ENCODE data around the gene TBRG4.

TBRG4 gene

DNA sequence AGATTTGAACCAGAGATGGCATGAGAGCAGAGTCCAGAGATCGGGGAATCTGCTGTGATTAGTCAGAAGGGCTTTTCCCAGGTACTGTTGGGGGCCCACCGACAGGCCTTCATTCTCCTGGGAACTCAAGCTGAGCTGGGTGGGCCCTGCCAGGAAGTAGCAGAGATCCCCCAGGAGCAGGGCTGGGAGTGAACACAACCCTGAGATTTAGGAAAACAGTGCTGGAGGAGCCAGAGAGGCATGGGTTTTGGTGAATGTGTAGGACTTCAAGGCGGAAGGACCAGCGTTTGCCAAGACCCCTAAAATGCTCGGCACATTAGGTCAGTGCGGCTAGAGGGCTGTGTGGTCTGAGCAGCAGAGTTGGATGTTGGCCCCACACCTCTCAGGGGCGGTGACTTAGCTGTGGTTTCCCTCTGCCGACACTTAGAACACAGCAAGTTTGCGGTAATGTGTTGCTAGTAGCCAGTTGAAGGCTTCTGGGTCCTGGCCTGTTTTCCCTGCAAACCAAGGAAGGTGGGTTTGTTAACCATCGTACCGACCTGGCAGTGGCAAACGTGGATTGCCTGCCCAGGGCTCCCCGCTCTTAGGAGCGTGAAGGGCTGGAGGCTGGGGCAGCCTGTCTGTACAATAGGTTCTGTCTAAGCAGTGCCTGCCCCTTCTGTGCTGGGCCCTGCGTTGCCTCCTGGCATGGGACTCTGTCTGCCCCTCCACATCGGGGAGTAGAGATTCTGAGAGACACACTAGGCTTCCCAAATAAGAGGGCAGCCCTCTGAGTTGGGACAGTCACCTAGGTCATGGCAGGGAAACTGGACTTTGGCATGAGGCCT is 36.8 kb downstream of the TBRG4 start:
- no peak for DNase-seq

DNA sequence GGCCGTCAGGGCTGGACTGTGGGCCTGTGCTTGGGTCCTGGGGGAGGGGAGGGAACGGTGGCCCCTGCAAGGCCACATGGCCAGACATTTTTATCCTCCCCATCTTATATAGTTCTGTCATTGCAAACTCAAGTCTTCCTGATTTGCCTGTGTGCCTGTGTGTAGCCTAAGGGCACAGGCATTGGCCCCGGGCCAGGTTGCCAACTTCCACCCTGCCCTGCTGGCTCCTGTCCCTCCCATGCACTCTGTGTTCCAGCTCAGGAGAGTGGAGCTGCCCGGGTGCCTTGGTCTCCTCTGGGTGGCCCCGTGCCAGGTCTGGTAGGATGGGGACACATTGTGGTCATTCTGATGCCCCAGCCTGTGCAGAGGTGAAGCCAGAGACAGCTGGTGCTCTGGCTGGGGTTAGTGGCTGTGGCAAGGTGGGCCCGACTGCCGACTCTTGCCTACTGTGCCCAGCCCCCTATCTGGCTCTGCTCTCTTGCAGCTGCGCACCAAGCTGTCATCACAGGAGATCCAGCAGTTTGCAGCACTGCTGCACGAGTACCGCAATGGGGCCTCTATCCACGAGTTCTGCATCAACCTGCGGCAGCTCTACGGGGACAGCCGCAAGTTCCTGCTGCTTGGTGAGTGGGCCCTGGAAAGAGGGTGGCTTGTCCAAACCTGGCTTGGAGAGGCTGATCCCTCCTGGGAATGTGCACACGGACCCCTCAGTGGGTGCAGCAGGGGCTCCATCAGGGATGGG is 37.5 kb downstream of the TBRG4 start:
- DNase-seq, result peak in 5 of 14 donors; percentile 21 to 47 (median 35)

DNA sequence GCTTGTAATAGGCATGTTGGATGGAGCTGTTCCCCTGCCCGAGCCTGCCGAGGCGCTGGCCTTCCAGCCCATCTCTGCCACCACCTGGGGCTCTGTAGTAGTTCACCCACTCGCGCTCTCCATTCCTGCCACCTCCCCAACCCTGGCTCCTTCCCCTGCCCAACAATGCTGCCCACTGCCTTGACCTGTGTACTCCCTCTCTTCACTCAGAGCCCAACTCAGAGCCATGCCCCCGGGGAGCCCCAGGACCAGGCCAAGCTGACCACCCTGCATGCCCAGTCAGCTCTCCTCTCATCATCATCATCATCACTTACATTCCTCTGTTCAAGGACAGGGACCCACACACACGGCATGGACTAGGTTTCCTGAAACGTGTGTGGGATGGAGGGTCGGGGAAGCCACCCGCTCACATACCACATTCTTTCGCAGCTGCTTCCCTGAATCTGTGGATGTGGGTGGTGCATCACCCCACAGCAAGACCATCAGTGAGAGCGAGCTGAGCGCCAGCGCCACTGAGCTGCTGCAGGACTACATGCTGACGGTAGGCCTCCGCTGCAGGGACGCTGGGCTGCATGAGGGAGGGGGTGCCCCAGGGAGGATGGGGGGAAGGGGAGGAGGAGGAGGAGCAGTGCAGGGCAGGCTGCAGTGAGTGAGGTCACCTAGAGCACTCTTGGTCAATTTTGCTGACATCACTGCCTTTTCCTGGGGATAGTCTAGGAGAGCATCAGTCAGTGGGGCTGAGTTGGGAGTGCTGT is 38.3 kb downstream of the TBRG4 start:
- peak in 2 of 14 donors; percentile 20 to 39 for DNase-seq

DNA sequence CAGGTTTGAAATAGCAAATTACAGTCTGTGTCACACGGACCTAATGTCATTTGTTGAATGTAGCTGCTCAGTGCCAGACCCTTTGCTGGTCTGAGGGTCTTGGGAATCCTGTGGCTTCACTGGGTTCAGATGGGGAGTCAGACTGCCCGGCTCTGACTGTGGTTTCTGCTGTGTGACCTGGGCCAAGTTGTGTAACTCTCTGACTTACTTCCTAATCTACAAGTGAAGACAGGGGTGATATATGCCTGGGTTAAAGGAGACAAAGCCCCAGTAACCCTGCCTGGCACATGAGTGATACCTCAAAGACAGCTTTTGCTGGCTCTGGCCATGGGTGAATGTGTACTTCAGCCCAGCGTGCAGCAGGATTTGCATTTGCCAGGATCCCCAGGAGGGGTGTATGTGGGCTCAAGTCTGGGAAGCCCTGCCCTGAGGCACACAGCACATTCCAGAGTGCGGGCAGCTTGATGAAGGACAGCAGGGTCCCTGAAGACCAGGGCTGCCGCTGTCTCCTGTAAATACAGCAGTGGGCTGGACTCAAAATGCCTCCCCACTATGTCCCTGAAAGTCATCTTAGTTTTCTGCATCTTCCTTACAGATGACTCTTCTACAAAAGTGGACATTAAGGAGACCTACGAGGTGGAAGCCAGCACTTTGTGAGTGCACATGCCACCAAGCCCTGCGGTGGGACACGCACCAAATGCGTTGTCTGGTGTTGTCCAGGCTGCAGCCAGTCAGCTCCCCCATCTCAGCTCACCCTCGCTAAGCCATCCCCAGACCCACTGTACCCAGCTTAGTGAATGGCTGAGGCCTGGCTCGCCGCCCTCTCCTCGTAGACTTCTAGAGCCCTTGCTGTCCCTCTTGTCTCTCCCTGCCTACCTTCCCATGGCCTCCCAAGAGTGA is 39.1 kb downstream of the TBRG4 start:
- DNase-seq, result no peak

DNA sequence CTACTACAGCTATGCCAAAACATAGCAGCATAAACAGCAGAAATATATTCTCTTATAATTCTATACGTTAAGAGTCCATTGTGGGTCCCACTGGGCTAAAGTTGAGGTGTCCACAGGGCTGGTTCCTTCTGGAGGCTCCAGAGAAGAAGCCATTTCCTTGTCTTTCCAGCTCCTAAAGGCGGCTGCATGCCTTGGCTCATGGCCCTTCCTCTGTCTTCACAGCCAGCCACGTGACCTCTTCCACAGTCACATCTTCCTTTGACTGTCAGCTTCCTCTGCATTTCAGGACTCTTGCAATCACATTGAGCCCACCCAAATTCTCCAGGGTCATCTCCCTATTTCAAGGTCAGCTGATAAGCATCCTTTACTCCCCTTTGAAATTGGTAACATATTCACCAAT is 40.0 kb downstream of the TBRG4 start:
- no peak for DNase-seq

DNA sequence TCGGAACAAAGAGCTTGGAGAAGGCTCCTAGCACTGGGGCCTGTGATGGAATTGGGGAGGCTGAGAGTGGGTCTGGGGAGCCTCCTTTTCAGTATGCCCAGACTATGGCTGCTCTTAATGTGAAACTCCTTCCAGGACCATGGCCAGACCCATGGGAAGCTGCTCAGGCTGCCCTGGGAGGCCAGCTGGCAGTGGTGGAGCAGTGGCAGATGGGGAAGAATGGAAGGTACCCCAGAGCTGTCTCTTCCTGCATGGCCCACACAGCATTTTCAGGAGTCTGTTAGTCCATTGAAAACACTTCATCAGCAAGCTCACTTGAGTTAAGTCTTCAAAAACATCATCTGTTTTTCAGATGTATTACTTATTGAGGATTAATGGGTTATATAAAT is 41.2 kb downstream of the TBRG4 start:
- DNase-seq, result peak in 1 of 14 donors; percentile 66

DNA sequence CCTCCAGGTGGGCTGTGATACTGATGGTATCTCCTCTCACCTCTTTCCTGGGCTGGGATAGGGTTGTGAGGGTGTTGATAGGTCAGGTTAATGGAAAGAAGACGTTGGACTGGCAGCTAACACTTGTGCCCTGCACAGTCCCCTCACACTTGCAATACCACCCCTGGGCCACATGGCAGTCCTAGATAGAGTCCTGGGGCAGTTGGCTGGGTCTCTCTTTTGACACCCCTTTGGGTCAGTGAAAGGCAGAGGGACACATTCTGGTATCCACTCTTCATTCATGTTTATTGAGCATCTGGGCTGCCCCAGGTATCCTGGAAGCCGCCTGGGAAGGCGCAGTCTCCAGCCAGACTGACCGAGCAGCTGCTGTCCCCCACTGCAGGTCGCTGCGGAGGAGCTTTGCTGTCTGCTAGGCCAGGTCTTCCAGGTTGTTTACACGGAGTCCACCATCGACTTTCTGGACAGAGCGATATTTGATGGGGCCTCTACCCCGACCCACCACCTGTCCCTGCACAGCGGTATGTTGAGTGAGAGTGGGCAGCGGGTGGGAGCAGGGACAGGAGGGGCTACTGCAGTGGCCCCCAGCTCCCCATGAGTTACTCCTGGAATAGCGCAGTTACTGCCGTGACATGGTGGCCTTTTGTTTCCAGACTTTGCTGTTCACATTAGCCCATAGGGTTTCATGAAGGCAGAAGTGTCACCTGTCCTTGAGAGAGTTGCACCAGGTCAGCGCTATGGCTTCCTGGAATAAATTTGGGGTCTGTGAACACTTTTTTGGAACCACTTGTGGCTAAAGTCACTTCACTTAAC is 41.8 kb downstream of the TBRG4 start:
- DNase-seq, result no peak

DNA sequence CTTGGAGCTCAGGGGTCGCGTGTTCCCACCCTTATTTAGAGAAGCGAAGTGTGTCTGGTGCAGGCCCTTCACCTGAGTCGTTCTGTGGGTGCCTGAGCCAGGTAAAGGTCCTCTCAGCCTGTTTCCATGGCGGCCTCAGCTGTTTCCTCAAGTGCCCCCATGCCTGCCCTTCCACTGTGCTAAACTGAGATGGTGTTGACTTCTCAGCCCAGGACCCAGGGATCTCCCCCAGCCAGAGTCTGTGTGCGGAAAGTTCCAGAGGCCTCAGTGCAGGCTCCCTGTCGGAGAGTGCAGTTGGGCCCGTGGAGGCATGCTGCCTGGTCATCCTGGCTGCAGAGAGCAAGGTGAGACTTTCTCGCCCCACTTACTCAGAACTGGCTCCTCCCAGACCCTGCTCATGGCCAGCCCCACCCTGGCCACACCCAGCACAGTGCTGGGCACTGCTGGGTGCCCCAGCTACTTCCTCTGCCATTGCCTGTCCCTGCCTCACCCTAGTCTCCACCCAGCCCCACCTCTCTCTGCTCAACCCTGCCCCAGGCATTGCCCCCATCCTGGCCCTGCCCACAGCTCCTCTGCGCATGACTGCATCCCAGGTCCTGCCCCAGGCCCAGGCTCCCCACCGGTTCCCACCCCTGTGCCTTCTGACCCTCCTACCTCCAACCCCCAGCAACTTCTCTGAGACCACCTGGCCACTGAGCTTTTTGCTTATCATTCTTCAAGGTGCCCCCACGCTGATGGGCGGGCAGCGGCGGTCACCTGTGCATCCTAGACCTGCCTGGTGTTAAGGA is 43.1 kb downstream of the TBRG4 start:
- DNase-seq, result no peak

DNA sequence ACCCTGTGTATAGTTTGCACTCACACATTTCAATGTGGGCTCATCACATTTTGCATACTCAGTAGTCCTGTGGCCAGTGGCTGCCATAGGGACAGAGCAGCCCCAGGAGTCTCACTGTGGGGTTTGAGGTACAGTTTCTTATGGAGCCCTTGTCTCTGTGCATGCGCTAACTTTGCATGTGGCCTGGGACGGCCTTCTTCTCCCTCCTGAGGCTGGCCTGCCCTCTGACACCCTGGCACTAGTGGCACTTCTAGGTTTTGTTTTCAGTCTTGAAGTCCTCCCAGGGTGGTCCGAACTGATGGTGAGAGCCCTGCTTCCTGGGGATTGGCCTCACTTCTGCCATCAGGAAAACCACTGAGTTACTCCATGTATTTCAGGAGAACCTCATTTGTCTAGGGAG is 43.9 kb downstream of the TBRG4 start:
- no peak for DNase-seq

DNA sequence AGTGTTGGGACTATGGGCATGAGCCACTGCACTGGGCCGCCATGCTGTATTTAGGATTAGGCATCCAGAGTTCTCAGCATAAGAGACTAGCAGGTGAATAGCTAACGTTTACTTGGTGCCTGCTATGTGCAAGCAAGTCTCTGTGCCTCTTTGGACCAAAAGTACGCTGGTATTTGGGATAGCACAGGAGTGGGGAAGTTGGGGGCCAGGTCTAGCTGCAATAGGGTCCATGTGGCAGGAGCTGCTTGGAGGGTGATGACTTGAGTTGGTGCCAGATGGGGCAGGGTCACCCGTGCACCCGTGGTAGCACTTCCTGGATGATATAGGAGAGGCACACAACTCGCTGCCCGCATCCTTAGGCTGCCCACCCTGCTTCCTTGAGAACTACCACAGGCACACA is 45.1 kb downstream of the TBRG4 start:
- no peak for DNase-seq

DNA sequence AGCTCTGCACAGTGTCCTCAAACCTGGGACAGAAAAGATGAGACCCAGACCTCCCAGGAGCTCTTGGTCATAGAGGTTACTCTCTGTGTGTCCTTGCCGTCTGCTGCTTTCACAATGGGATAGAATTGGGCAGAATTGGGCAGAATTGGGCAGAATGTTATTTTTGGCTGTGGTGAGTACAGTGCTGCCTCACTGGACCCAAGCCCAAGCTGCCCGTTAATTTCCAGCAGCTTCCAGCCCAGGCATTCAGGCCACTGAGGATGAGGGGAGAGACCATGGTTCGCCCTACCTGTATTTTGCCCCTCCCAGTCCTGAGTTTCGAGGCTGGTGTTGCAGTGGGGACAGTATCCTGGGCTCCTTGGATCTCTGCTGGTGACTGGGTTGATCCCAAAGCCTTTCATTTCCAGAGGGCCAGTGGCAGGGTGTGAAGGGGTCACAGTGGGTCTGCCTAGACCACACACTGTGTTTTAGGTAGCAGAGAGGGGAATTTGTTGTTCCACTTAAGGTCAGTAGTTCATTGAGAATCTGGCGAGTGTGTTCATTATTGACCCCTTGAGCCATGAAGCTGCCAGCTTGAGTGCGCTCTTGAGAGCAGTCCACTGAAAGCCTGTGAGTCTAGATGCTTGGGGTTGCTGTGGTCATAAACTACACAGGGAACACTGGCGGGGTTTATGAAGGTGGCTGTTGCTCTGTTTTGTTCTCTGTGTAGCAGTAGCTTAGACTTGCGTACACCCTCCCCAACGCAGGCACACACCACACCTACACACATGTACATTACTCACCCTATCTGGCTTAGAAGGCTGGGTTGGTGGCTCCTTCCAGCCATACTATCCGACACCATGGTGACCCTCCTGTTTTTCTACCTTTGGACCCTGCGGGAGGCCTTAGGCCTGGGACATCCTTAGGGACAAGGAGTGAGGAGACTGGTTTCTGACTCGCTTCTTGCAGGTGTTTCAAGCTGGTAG is 46.2 kb downstream of the TBRG4 start:
- DNase-seq, result peak in 1 of 14 donors; percentile 5

DNA sequence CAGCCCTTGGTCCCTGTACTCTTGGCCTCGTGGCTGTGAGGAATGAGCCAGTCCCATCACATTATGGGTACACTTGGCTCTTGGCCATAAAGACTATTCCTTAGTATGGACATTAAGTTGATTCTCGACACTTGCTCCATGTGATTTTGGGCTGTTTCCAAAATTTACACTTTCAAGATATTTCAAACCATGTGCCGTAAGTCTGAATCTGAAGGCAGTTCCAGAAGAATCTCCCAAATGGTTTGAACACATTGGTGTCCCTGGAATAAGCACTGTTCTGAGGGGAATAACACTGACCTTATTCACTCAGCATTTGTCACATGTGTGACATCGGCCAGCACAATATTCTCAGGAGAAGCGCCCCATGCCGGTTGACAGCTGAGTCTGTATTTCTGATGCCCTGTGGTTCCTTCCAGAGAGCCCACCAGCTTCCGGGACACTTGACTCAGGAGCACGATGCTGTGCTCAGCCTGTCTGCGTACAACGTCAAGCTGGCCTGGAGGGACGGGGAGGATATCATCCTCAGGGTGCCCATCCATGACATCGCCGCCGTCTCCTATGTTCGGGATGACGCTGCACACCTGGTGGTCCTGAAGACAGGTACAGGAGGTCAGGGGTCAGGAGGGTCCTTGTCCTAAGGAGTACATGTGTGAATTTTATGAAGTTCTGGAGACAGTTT is 47.3 kb downstream of the TBRG4 start:
- DNase-seq, result no peak

DNA sequence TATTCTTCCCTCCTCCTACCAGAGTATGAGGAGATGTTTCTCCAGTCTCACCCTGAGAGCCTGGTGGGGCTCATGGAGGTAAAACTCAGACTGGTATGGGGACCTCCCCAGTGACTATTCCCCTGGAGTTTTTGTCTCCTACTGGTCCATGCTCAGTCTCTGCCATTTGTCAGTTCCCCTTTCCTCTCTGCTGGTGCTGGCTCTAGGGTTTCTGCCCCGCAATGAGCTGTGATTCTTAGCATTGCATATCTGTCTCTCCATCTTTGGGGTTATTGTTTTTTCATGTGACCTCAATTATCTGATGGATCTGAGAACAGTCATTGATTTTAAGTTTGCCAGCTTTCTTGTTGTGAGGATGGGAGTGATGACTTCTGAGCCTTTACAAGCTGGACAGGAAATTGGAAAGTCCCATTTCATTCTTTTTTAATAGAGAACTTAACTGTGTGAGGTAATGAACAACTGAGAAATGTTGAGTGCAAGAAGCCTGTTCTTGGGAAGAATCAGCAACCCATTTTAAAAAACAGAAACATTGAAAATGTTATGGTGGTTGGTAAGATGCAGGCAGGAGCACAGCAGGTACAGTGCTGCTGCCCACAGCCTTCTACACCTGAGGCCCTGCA is 49.6 kb downstream of the TBRG4 start:
- no peak for DNase-seq

DNA sequence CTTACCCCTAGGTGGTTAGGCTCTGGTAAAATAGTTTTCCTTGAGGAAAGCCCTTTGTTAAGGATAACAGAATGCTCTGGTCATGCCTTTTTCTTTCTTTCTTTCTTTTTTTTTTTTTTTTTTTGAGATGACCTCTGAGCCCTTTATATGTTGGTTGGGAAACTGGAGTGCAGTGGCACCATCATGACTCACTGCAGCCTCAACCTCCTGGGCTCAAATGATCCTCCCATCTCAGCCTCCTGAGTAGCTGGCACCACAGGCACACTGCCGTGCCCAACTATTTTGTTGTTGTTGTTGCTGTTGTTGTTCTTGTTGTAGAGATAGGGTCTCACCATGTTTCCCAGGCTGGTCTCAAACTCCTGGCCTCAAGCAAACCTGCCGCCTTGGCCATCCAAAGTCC is 50.1 kb downstream of the TBRG4 start:
- no peak for DNase-seq

DNA sequence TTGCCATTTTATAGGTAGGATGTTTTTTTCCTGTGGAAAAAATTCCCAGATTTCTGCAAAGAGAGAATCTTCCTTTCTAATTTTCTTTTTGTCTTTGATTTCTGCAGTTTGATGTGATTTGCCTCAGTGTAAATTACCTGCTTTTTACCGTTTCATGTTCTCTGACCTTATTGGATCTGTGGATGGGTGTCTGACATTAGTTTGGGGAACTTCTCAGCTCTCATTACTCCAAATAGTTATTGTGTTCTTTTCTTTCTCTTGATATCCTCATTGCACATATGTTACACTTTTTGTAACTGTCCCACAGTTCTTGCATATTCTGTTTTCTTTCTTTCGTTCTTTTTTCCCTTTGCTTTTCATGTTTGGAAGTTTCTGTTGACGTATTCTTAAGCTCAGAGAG is 51.2 kb downstream of the TBRG4 start:
- no peak for DNase-seq

DNA sequence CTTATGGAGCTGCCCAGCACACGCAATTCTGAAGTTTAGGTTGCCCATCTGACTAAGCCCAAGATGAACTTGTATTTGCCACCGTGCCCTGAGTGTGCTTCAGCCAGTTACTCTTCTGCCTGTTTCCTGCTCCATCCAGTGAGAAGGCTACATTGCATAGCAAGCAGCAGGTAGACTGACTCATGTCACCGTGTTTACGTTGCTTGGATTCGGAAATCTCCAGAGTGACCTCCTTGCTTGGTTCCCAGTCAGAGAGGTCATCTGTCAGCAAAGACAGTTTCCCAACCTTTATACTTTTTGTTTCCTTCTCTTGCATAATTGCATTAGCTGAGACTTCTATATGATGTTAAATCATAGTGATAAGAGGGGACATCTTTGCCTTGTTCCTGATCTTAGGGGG is 53.6 kb downstream of the TBRG4 start:
- no peak for DNase-seq

DNA sequence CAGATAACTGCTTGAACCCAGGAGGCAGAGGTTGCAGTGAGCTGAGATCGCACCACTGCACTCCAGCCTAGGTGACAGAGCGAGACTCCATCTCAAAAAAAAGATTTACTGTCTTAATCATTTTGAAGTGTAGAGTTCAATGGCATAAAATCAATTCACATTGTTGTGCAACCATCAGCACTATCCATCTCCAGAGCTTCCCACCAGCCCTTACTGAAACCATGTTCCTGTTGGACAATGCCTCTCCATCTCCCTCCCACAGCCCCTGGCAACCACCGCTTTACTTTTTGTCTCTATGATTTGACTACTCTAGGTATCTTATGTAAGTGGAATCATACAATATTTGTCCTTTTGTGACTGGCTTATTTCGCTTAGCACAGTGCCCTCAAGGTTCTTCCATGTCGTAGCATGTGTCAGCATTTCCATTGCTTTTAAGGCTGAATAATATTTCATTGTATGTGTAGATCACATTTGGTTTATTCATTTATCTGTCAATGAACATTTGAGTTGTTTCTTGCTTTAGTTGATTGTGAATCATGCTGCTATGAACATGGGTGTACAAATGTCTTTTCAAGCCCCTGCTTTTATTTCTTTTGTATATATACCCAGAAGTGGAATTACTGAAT is 55.8 kb downstream of the TBRG4 start:
- DNase-seq, result no peak

DNA sequence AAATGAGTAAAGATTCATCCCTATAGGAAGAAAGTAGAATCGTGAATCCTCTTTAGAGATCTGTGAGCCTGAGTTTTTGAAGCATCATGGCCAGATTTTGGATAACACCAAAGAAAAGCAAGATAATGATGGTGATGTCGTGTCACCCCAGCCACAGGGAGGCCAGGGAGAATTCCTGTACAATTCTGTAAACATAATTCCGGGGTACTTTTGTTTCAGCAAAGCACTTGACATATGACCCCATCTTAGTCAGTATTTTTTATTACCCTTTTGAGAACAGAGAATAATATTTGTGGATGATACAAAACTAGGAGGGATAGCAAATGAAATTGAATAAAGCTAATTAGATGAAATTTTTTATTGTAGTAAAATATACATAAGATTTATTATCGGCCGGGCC is 56.5 kb downstream of the TBRG4 start:
- no peak for DNase-seq

Data from C1 segment of cervical spinal cord (tissue), 14 donors.